ENCODE measurements around the gene TMEM61. TPM values are rescaled to one million over a fixed set of nuclear protein-coding genes. Genes with fewer than 3 reads are reported as not detected.

TMEM61 gene
- total RNA-seq, 1 donor from 2014 or later, result not detected

DNA sequence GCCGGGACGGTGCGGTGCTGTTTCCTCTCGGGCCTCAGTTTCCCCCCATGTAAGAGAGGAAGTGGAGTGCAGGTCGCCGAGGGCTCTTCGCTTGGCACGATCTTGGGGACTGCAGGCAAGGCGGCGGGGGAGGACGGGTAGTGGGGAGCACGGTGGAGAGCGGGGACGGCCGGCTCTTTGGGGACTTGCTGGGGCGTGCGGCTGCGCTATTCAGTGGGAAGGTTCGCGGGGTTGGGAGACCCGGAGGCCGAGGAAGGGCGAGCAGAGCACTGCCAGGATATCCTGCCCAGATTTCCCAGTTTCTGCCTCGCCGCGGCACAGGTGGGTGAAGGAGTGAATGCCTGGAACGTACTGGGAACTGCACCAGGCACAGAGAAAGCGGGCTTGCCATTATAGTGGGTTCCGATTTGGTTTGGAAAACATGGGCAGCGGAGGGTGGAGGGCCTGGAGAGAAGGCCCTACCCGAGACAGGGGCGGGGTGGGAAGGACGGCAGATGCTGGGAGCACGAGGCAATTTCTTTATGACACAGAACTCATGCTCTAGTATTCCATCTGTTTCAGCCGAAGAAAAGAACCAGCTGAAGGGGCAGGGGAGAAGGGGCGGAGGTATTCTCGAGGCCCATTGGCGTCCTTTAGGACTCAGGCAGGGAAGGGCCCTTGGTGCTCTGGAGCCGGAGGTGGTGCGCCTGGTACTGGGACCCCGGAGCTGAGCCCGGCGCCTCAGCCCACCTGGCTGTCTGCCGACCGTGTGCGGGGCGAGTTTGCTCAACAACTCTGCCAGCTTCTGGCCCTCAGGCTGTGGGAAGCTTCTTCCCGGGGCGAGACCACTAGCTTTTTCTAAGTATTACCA, 59.9 kb downstream of the TMEM61 start:
- DNase-seq, result peak; percentile 54

DNA sequence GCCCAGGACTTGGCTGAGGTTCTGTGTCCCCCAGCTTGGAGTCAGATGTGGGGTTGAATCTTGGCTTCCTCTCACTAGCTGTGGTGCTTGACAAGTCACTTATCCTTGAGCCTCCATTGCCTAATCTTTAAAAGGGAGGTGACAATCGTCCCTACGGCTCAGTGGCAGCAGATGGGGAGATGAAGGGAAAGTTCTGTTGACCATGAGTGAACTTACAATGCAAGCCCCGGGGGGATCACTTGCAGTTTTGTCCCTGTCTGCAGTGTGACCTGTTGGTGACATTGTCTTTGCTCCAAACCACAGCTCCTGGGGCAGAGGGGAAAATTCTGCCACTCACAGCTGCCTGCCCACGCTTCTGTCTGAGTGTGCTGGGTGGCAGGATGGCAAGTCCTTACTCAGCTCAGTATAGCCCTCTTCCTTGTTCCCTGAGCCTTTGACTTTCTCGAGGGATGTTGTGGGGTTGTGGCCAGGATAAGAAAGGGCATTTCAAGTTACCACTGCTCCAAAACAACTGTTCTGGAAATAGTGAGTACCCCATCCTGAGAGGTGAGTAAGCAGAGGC, 60.6 kb downstream of the TMEM61 start:
- DNase-seq, result no peak

DNA sequence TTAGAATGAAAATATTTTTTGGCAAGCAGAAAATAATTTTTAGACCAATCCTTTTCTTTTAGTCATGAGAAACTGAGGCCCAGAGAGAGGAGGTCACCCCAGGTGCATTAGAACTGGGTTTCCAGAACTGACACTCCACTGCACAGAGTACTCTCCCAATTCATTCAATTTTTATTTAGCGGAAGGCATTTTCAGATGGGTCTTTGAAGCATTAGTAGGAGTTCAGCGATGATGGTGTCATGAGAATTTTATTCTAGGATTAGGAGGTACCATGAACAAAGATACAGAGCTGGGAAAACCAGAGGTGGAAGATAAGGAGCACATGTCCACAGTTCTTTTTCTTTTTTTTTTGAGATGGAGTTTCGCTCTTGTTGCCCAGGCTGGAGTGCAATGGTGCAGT, 61.2 kb downstream of the TMEM61 start:
- no peak for DNase-seq

Other genes with a start within 250 kb of the TMEM61 start
- 5.8 TPM for gene PARS2, start 216.1 kb upstream of the TMEM61 start, total RNA-seq
- gene TTC22, start 179.3 kb upstream of the TMEM61 start, total RNA-seq, result 8.7 TPM
- 22.5 TPM for gene DHCR24, start 93.4 kb upstream of the TMEM61 start, total RNA-seq
- not detected for gene BSND, start 18.3 kb downstream of the TMEM61 start, total RNA-seq
- gene PCSK9, start 58.9 kb downstream of the TMEM61 start, total RNA-seq, result 1.3 TPM
- 108 TPM for gene USP24, start 234.7 kb downstream of the TMEM61 start, total RNA-seq

Data from tongue (tissue), 2 donors.